Measurements from ENCODE around the gene SCD5. TPM values are rescaled to one million over a fixed set of nuclear protein-coding genes. Genes with fewer than 3 reads are reported as not detected.

The SCD5 gene
- total RNA-seq, 6 donors from 2014 or later = 17.8 to 40.3 (median 25.3) TPM

GRCh38 chr4:82780170-82780751 is 18.3 kb downstream of the SCD5 start:
- no peaks in the 10 kb centered on the region for H3K9me3 ChIP-seq
- H3K27ac ChIP-seq = peak overlapping the region in 2 of 4 donors; percentile 19 to 47
- H3K4me1 ChIP-seq = peaks cover 0 to 11% (median 1%) of the 10 kb centered on the region in 4 donors
- WGBS, 2 donors = 68 to 74% methylated on average over 1 of the region's 1 CpG
- H3K27me3 ChIP-seq = no peaks in the 10 kb centered on the region
- DNase-seq (no peak), ATAC-seq (ENCODE audit: low FRiP score in 2 of 2) (no peak)
- no peak for TF ChIP-seq CTCF (IDR thresholded peaks at IDR 0.05)
- TF ChIP-seq POLR2A (IDR thresholded peaks at IDR 0.05) = no peak
- no peak for TF ChIP-seq POLR2AphosphoS5 (IDR thresholded peaks at IDR 0.05)
- no peak overlapping the region for H3K4me3 ChIP-seq
- H3K36me3 ChIP-seq = no peaks in the 10 kb centered on the region

- H3K27me3 ChIP-seq = no peaks in the 10 kb centered on the region
- no peak for DNase-seq
- no peak for TF ChIP-seq POLR2AphosphoS5 (IDR thresholded peaks at IDR 0.05)
- TF ChIP-seq EP300 (IDR thresholded peaks at IDR 0.05) = no peak
- TF ChIP-seq CTCF (IDR thresholded peaks at IDR 0.05) = no peak
- no peak overlapping the region for H3K27ac ChIP-seq
- ATAC-seq (ENCODE audit: low FRiP score in 2 of 2) = no peak
- H3K36me3 ChIP-seq = no peaks in the 10 kb centered on the region
- no peak overlapping the region for H3K4me3 ChIP-seq
- peaks cover 0 to 11% (median 0%) of the 10 kb centered on the region in 4 donors for H3K4me1 ChIP-seq
- WGBS, 2 donors = 75 to 82% methylated on average over 11 of the region's 11 CpGs
- H3K9me3 ChIP-seq = no peaks in the 10 kb centered on the region
These were observed 19.6 kb downstream of the SCD5 start for GRCh38 chr4:82779032-82779431.

DNA sequence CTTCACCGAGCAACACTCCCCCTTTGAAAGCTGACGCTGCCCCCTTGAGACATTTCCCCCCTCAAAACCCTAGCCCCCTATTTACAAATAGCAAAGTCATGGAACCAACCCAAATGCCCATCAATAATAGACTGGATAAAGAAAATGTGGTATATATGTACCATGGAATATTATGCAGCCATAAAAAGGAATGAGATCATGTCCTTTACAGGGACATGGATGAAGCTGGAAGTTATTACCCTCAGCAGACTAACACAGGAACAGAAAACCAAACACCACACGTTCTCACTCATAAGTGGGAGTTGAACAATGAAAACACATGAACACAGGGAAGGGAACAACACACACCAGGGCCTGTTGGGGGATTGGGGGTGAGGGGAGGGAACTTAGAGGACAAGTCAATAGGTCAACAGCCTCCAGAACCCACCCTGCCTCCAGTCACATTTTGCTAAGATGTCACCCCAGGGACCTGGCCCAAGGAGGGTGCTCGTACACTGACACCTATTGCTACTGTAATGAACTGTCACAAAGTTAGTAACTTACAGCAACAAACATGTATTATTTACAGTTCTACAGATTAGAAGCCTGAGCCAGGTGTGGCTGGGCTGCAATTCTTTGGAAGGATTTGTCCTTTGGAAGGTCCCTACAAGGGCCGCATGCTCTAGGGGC is 20.6 kb downstream of the SCD5 start:
- H3K4me3 ChIP-seq = no peak overlapping the region
- H3K27me3 ChIP-seq = no peaks in the 10 kb centered on the region
- no peak for TF ChIP-seq EP300 (IDR thresholded peaks at IDR 0.05)
- TF ChIP-seq POLR2AphosphoS5 (IDR thresholded peaks at IDR 0.05) = no peak
- TF ChIP-seq POLR2A (IDR thresholded peaks at IDR 0.05) = no peak
- TF ChIP-seq CTCF (IDR thresholded peaks at IDR 0.05) = no peak
- peaks cover 0 to 11% (median 0%) of the 10 kb centered on the region in 4 donors for H3K4me1 ChIP-seq
- DNase-seq (no peak), ATAC-seq (ENCODE audit: low FRiP score in 2 of 2) (no peak)
- no peak overlapping the region for H3K27ac ChIP-seq
- 89 to 94% methylated on average over 5 of the region's 5 CpGs for WGBS, 2 donors
- no peaks in the 10 kb centered on the region for H3K9me3 ChIP-seq
- H3K36me3 ChIP-seq = no peaks in the 10 kb centered on the region

- Histone ChIP-seq H3K27ac (no peak overlapping the region), H3K36me3 (no peaks in the 10 kb centered on the region), H3K4me3 (no peak overlapping the region), H3K4me1 (peaks cover 0 to 11% (median 0%) of the 10 kb centered on the region in 4 donors), H3K9me3 (no peaks in the 10 kb centered on the region), H3K27me3 (no peaks in the 10 kb centered on the region)
- no peak for TF ChIP-seq POLR2AphosphoS5 (IDR thresholded peaks at IDR 0.05)
- DNase-seq (no peak), ATAC-seq (ENCODE audit: low FRiP score in 2 of 2) (peak in 1 of 2 donors; percentile 42)
- 66 to 71% methylated on average over 5 of the region's 5 CpGs for WGBS, 2 donors
These were observed 21.6 kb downstream of the SCD5 start for GRCh38 chr4:82776925-82777542.

DNA sequence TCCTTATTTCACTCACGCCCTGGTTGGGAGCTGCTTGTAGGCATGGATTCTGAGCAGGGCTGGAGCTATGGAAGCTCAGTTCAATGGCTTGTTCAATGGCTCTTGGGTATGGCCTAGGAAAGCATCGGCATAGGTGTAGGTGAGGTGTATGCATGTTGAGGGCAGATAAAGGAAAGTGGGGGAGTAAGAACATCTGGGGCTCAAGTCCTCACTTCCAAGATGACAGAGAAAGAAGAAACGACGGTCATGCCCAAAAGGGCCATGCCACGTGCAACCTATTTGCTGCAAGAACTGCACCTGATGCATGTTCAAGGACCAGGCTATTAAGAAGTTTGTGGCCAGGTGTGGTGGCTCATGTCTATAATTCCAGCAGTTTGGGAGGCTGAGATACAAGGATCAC is 23.4 kb downstream of the SCD5 start:
- H3K36me3 ChIP-seq = no peaks in the 10 kb centered on the region
- no peak overlapping the region for H3K27ac ChIP-seq
- no peaks in the 10 kb centered on the region for H3K4me1 ChIP-seq
- TF ChIP-seq EP300 (IDR thresholded peaks at IDR 0.05) (no peak), CTCF (IDR thresholded peaks at IDR 0.05) (no peak), POLR2AphosphoS5 (IDR thresholded peaks at IDR 0.05) (no peak), POLR2A (IDR thresholded peaks at IDR 0.05) (no peak)
- ATAC-seq (ENCODE audit: low FRiP score in 2 of 2) = no peak
- no peaks in the 10 kb centered on the region for H3K27me3 ChIP-seq
- H3K4me3 ChIP-seq = no peak overlapping the region
- DNase-seq = no peak
- no peaks in the 10 kb centered on the region for H3K9me3 ChIP-seq
- 75 to 90% methylated on average over 5 of the region's 5 CpGs for WGBS, 2 donors

All from upper lobe of left lung (tissue), 6 donors.